GM12874 (cell line): ENCODE measurements around the gene RAI14.

Source experiments
- TF ChIP-seq, protein P1 (sequence below): IDR thresholded peaks from 2 replicates; pipeline ENCODE4 v1.5.1; 2011; ENCODE audit warnings: low read depth, mild to moderate bottlenecking, control low read depth, low read length, moderate library complexity; ENCODE audit not compliant: insufficient read depth

RAI14 gene

DNA sequence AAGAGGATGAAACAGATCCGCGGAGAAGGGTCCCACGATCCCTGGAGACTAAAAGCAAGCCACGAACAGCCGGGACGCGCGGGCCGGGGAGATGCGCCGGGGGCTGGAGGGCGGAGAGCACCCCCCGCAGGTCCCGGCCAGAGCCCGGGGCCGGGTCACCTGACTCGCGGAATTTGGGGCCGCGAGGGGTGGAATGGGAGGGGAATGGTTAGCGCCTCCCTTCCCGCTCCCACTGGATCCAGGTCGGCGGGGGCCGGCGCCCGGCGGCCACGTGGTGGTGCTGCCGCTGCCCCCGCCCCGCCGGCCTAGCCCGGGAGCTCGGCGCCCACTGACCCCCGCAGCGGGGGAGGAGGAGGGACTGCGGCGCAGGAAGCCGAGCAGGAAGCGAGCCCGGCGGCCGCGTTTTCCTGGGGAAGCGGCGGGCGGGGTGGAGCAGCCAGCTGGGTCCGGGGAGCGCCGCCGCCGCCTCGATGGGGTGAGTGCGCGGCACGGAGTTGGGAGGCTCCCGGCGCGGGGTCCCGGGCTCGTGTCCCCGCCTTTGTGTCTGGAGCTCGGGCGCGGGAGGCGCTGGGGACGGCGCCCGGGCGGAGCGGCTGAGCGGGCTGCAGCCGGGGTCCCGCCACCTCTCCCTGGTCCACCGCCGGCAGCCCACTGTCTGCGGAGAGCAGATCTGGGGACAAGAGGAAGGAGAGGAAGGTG, at the start of gene RAI14:
TSS of gene RAI14 (plus strand) at position 328 of the 699 bp plus-strand sequence. CDS start 30,592 bp downstream, outside the sequence.
- TF ChIP-seq, protein P1, sequence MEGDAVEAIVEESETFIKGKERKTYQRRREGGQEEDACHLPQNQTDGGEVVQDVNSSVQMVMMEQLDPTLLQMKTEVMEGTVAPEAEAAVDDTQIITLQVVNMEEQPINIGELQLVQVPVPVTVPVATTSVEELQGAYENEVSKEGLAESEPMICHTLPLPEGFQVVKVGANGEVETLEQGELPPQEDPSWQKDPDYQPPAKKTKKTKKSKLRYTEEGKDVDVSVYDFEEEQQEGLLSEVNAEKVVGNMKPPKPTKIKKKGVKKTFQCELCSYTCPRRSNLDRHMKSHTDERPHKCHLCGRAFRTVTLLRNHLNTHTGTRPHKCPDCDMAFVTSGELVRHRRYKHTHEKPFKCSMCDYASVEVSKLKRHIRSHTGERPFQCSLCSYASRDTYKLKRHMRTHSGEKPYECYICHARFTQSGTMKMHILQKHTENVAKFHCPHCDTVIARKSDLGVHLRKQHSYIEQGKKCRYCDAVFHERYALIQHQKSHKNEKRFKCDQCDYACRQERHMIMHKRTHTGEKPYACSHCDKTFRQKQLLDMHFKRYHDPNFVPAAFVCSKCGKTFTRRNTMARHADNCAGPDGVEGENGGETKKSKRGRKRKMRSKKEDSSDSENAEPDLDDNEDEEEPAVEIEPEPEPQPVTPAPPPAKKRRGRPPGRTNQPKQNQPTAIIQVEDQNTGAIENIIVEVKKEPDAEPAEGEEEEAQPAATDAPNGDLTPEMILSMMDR = no peak

- TF ChIP-seq, protein P1 = no peak
These were observed 47.8 kb upstream of the RAI14 start for GRCh38 chr5:34608368-34608767.

DNA sequence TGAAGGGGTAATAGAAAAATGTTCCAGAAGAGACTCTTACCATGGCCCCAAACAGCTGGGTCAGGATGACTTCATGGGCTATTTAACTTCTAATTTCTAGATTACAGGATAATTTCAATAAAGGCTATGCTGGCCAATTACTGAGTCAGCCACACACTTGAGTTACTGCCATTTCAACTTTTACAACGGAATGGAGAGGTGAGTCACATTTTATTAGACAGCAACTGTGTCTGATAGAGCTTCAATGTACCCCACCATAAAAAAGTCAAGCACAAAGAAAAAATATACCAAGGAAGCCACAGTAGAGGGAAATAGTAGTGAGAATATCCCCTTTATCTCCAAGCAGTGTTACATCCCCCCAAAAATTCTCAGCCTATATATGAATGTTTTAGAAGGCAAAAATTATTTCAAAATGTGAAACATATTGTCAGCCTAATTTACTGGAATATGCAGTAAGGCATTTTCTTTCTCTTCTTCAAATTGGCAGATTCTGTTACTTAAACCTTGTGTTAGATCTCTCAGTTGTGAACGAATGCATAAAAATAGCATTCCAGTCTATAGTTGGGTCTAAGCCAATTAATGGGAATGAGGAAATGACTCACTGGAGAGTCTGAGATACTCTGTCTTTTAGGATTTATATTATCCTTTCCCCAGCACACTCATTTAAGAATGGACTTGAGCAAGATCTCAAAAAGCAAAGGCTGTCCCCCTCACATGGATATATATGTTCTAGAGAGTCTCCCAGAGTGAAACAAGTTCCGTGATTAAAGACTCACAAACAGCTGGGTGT, 47.1 kb upstream of the RAI14 start:
- TF ChIP-seq, protein P1 = no peak

- TF ChIP-seq, protein P1 = no peak
These were observed 46.1 kb upstream of the RAI14 start for GRCh38 chr5:34609951-34610441.

- TF ChIP-seq, protein P1 = no peak
These were observed 45.6 kb upstream of the RAI14 start for GRCh38 chr5:34610546-34610945.

GRCh38 chr5:34611464-34612415, 44.4 kb upstream of the RAI14 start:
- TF ChIP-seq, protein P1 = no peak
